Activated naive CD8-positive, alpha-beta T cell (primary cell): ENCODE measurements around the gene MYADM.

Experiments
- H3K27ac Mint-ChIP-seq: one replicate; pipeline ENCODE4 v1.8.0; 2021; ENCODE audit warnings: mixed read lengths
- H3K27me3 Mint-ChIP-seq: one replicate; pipeline ENCODE4 v1.8.0; 2021; ENCODE audit warnings: mixed read lengths
- H3K36me3 Mint-ChIP-seq: one replicate; pipeline ENCODE4 v1.8.0; 2021; ENCODE audit warnings: mixed read lengths
- H3K4me1 Mint-ChIP-seq: one replicate; pipeline ENCODE4 v1.8.0; 2021; ENCODE audit warnings: low read depth, mixed read lengths
- H3K4me3 Mint-ChIP-seq: one replicate; pipeline ENCODE4 v1.8.0; 2021; ENCODE audit warnings: mild to moderate bottlenecking, mixed read lengths
- H3K9me3 Mint-ChIP-seq: one replicate; pipeline ENCODE4 v1.8.0; 2021; ENCODE audit warnings: low read depth, mixed read lengths

The MYADM gene

DNA sequence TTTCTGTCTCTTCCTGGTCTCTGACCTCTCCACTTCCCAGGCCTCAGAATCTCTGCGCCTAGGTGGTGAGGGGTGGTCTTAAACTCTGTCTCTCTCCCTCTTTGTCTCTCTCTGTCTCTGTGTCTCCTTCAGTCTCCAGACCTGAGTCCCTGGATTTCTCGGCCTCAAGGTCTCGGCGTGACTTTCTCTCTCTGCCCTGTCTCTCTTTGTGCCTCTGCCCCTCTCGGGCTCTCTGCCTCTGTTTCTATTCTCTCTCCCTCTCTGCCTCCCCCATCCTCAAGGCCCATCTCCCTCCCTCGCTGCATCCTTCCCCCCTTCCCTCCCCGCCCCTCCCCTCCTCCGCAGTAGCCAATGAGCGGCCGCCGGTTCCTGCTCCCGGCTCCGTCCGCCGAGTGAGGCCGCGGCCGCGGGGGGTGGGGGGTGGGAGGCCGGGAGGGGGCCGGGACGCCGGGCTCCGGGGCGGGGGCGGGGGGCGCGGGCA is 41.3 kb downstream of the MYADM start, which contains the start of gene CACNG7:
CACNG7 (plus strand) TSS at position 344 of the 481 bp plus-strand sequence. CDS start 3,554 bp downstream, outside the sequence.
- peaks cover 56% of the 10 kb centered on the region for H3K27me3 Mint-ChIP-seq
- H3K9me3 Mint-ChIP-seq = no peaks in the 10 kb centered on the region
- peaks cover 21% of the 10 kb centered on the region for H3K4me1 Mint-ChIP-seq
- no peak within 1 kb of the TSS for H3K27ac Mint-ChIP-seq
- peak within 1 kb of the TSS; percentile 67 for H3K4me3 Mint-ChIP-seq
- H3K36me3 Mint-ChIP-seq = no peaks in the 10 kb centered on the region

DNA sequence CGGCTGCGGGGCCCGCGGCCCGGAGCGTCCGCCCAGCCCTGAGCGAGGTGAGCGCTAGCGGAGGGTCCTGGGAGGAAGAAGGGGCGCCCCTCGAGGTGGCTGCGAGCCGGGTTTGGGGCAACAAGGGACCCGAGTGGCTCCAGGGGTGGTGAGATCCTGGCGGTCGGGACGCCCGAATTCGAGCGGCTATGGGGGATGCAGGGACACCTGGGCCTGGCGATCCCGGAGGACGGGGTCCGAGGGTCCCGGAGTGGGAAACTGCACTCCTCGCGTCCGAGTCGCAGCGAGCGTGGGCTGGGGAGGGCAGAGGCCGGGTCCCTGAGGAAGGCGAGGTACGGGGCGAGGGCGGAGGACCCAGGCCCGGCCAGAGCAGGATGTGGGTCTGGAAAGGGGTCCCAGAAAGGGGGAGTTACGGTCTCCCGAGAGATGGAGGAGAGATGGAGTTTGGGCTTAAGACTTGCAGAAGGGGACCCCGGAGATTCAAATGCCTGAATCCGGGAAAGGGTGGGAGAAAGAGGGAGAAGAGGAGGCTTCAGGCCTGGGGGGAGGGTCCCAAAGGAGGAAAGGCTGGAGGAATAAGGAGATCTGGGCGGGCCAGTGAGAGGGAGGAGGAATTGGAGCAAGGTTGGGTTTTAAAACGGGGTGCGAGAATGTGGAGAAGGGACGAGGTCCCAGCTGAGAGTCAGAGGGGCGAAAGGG is 41.9 kb downstream of the MYADM start:
- Mint-ChIP-seq H3K4me3 (no peak overlapping the region), H3K9me3 (no peaks in the 10 kb centered on the region), H3K4me1 (peaks cover 21% of the 10 kb centered on the region), H3K27ac (no peak overlapping the region), H3K36me3 (no peaks in the 10 kb centered on the region), H3K27me3 (peaks cover 51% of the 10 kb centered on the region)

DNA sequence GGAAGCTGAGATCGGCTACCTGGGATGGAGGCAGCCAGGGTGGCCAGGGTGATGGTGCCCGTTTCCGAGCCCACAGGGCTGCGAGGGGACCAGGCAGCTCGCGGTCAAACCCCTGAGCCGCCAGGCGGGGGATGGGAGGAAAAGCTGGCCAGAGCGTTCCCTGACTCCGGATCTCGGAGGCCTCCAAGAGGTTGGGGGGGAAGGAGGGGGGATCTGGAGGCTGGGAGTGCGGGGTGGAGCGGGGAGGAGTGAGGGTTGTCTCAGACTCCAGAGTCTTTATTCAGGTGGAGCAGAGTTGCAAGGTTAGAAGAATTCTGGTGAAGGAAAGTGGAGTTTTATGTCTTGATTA is 42.5 kb downstream of the MYADM start:
- H3K4me1 Mint-ChIP-seq = peaks cover 21% of the 10 kb centered on the region
- no peaks in the 10 kb centered on the region for H3K9me3 Mint-ChIP-seq
- no peaks in the 10 kb centered on the region for H3K36me3 Mint-ChIP-seq
- peaks cover 47% of the 10 kb centered on the region for H3K27me3 Mint-ChIP-seq
- H3K4me3 Mint-ChIP-seq = no peak overlapping the region
- no peak overlapping the region for H3K27ac Mint-ChIP-seq

DNA sequence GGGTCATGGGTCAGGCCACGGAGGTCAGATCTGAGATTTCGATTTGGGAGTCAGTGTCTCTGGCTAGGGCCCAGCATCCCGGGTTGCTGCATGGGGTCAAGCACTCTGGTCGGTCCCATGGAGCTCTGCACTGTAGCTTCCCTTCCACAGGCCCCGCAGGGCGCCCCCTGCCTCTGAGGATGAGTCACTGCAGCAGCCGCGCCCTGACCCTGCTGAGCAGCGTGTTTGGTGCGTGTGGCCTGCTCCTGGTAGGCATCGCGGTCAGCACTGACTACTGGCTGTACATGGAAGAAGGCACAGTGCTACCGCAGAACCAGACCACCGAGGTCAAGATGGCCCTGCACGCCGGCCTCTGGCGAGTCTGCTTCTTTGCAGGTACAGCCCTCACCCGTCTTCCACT is 45.0 kb downstream of the MYADM start:
- Mint-ChIP-seq H3K9me3 (no peaks in the 10 kb centered on the region), H3K4me1 (peaks cover 13% of the 10 kb centered on the region), H3K4me3 (no peak overlapping the region), H3K27me3 (peaks cover 34% of the 10 kb centered on the region), H3K36me3 (no peaks in the 10 kb centered on the region), H3K27ac (no peak overlapping the region)

DNA sequence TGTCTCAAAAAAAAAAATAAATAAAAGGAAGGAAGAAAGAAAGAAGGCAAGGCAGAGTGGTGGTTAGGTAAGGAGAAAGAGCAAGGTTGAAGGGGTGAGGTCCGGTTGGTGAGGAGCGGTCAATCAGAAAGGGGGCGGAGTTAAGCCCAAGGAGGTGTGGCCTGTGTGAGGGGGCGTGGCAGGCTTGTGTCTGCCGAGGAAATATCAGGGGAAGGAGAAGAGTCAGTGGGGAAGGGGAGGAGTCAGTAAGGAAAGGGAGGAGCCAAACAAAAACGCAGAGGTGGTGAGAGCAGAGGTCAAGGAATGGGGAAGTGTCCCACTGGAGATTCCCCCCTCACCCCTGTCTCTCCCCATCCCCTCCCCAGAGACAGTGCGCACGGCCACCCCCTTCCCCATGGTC is 47.3 kb downstream of the MYADM start:
- Mint-ChIP-seq H3K27ac (no peak overlapping the region), H3K9me3 (no peaks in the 10 kb centered on the region), H3K4me3 (no peak overlapping the region), H3K36me3 (no peaks in the 10 kb centered on the region), H3K4me1 (peaks cover under 1% of the 10 kb centered on the region), H3K27me3 (peaks cover 28% of the 10 kb centered on the region)

DNA sequence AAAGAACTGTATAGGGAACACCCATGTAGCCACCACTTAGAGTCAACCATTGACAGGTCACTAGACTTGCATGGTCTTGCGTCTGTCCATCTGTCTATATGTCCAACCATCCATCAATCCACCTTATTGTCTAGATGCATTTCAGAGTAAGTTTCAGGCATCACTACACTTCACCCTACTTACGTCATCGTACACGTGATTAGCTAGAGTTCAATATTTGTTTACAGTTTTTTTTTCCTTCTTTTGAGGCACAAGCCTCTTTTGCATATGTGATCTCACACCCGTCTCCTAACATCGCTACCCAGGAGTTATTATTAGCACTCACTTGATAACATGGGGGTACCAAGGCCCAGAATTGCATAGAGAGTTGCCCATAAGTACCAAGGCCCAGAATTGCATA is 48.3 kb downstream of the MYADM start:
- H3K36me3 Mint-ChIP-seq = no peaks in the 10 kb centered on the region
- H3K9me3 Mint-ChIP-seq = no peaks in the 10 kb centered on the region
- H3K27ac Mint-ChIP-seq = no peak overlapping the region
- H3K4me1 Mint-ChIP-seq = no peaks in the 10 kb centered on the region
- no peak overlapping the region for H3K4me3 Mint-ChIP-seq
- H3K27me3 Mint-ChIP-seq = peaks cover 22% of the 10 kb centered on the region

DNA sequence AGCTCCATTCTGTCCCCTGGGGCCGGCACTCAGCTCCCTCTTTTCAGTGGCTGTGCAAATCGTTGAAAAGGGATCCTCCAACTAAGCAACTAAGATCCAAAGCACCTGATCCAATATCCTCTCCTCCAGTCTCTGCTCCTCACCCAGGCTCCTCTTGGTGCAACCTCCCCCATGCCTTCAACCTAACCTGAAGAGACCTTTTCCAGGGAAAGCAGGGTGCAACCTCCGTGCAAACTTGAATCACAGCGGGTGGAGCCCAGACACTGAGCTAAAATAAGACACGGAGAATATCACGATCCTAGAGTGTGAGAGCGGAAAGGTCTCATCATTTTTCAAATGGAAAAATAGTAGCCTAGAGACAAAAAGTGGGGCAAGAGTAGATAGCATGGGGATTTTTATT is 49.7 kb downstream of the MYADM start:
- no peaks in the 10 kb centered on the region for H3K36me3 Mint-ChIP-seq
- no peaks in the 10 kb centered on the region for H3K9me3 Mint-ChIP-seq
- no peak overlapping the region for H3K4me3 Mint-ChIP-seq
- no peaks in the 10 kb centered on the region for H3K4me1 Mint-ChIP-seq
- H3K27me3 Mint-ChIP-seq = peaks cover 10% of the 10 kb centered on the region
- no peak overlapping the region for H3K27ac Mint-ChIP-seq
